ENCODE data around the gene PTBP1.

Gene PTBP1

GRCh38 chr19:754530-754929 is 42.7 kb upstream of the PTBP1 start:
- no peak overlapping the region for H3K27ac ChIP-seq
- TF ChIP-seq CTCF (conservative IDR thresholded peaks at IDR 0.05) = no peak

- no peak overlapping the region for H3K27ac ChIP-seq
These were observed 42.2 kb upstream of the PTBP1 start for GRCh38 chr19:755063-755462.

GRCh38 chr19:756236-756635 is 41.0 kb upstream of the PTBP1 start:
- no peak for TF ChIP-seq CTCF (conservative IDR thresholded peaks at IDR 0.05)
- H3K27ac ChIP-seq = no peak overlapping the region

More at GRCh38 chr19:755063-755462, 42.2 kb upstream of the PTBP1 start:
- TF ChIP-seq CTCF (conservative IDR thresholded peaks at IDR 0.05) = no peak

- TF ChIP-seq CTCF (conservative IDR thresholded peaks at IDR 0.05) = no peak
- no peak overlapping the region for H3K27ac ChIP-seq
These were observed 40.2 kb upstream of the PTBP1 start for GRCh38 chr19:756821-757688.

- no peak for TF ChIP-seq CTCF (conservative IDR thresholded peaks at IDR 0.05)
- no peak overlapping the region for H3K27ac ChIP-seq
These were observed 39.2 kb upstream of the PTBP1 start for GRCh38 chr19:757811-758668.

- H3K27ac ChIP-seq = no peak overlapping the region
- TF ChIP-seq CTCF (conservative IDR thresholded peaks at IDR 0.05) = no peak
These were observed 34.1 kb upstream of the PTBP1 start for GRCh38 chr19:763181-763580.

- H3K27ac ChIP-seq = no peak overlapping the region
- TF ChIP-seq CTCF (conservative IDR thresholded peaks at IDR 0.05) = no peak
These were observed 33.4 kb upstream of the PTBP1 start for GRCh38 chr19:763869-764268.

All from VCaP (cell line).